WTC11 (cell line): ENCODE results near the gene LRP1. TPM values are rescaled to one million over a fixed set of nuclear protein-coding genes. Genes with fewer than 3 reads are reported as not detected.

ENCODE experiments used
- ATAC-seq: fragments of 200-7000 bp; cut with Tn5 transposase; 2 replicates; pipeline ENCODE4 v1.10.0; 2021; ENCODE audit warnings: mild to moderate bottlenecking, moderate library complexity
- CTCF ChIA-PET: fragments of 300-600 bp; sonication (Branson Sonifier 250); formaldehyde crosslinking; loops from one replicate; lab custom pipeline; 2021; ENCODE audit warnings: antibody characterized with exemption; lab: Charles Lee
- POLR2A ChIA-PET: fragments of 350-600 bp; sonication (Branson Sonifier 250); formaldehyde crosslinking; loops from one replicate; lab custom pipeline; 2021; ENCODE audit warnings: antibody characterized with exemption; lab: Charles Lee
- DNase-seq: peaks from one replicate; pipeline ENCODE4 v3.0.0; 2021; ENCODE audit warnings: low spot score
- H3K27ac Mint-ChIP-seq: 2 replicates; pipeline ENCODE4 v1.8.0; 2021; ENCODE audit warnings: mixed read lengths
- H3K27me3 Mint-ChIP-seq: 2 replicates; pipeline ENCODE4 v1.8.0; 2021; ENCODE audit warnings: low read depth, mild to moderate bottlenecking, moderate library complexity, mixed read lengths
- H3K36me3 Mint-ChIP-seq: 2 replicates; pipeline ENCODE4 v1.8.0; 2021; ENCODE audit warnings: mixed read lengths
- H3K4me1 Mint-ChIP-seq: 2 replicates; pipeline ENCODE4 v1.8.0; 2022; ENCODE audit warnings: mixed read lengths
- H3K4me3 Mint-ChIP-seq: 2 replicates; pipeline ENCODE4 v1.8.0; 2021; ENCODE audit warnings: mild to moderate bottlenecking, moderate library complexity, mixed read lengths
- H3K9me3 Mint-ChIP-seq: 2 replicates; pipeline ENCODE4 v1.8.0; 2021; ENCODE audit warnings: mixed read lengths
- CBFB ChIP-seq: sonication (generic); formaldehyde crosslinking; IDR thresholded peaks from 2 replicates; pipeline ENCODE4 v1.8.1; 2022; ENCODE audit warnings: mild to moderate bottlenecking, low read depth, missing genetic modification reagents
- ESRRA ChIP-seq: sonication (generic); formaldehyde crosslinking; IDR thresholded peaks from 2 replicates; pipeline ENCODE4 v1.8.1; 2022; ENCODE audit warnings: mild to moderate bottlenecking, missing genetic modification reagents, borderline replicate concordance
- FOXP1 ChIP-seq: sonication (generic); formaldehyde crosslinking; IDR thresholded peaks from 2 replicates; pipeline ENCODE4 v1.8.0; 2022; ENCODE audit warnings: missing genetic modification reagents, mild to moderate bottlenecking, moderate library complexity, borderline replicate concordance
- GTF2I ChIP-seq: fragments of 250-450 bp; sonication (Bioruptor Pico); conservative IDR thresholded peaks from 2 replicates; pipeline ENCODE4 v1.4.0; 2021; ENCODE audit warnings: mild to moderate bottlenecking
- IRF1 ChIP-seq: sonication (generic); formaldehyde crosslinking; IDR thresholded peaks from 2 replicates; pipeline ENCODE4 v1.8.0; 2023; ENCODE audit warnings: missing genetic modification reagents
- JAZF1 ChIP-seq: fragments of 250-450 bp; sonication (Bioruptor Pico); IDR thresholded peaks from 2 replicates; pipeline ENCODE4 v1.9.0; 2021; ENCODE audit warnings: moderate library complexity, mild to moderate bottlenecking, inconsistent platforms
- MLX ChIP-seq: sonication (generic); formaldehyde crosslinking; IDR thresholded peaks from 2 replicates; pipeline ENCODE4 v1.8.1; 2023; ENCODE audit warnings: mild to moderate bottlenecking, missing genetic modification reagents, moderate library complexity
- SMAD3 ChIP-seq: sonication (generic); formaldehyde crosslinking; IDR thresholded peaks from 2 replicates; pipeline ENCODE4 v1.8.0; 2022; ENCODE audit warnings: missing genetic modification reagents, mild to moderate bottlenecking, borderline replicate concordance
- SMAD4 ChIP-seq: sonication (generic); formaldehyde crosslinking; IDR thresholded peaks from 2 replicates; pipeline ENCODE4 v1.8.0; 2022; ENCODE audit warnings: mild to moderate bottlenecking, missing genetic modification reagents
- SOX15 ChIP-seq: fragments of 250-450 bp; sonication (Bioruptor Pico); IDR thresholded peaks from 2 replicates; pipeline ENCODE4 v1.9.0; 2021; ENCODE audit warnings: mild to moderate bottlenecking
- TEAD1 ChIP-seq: sonication (generic); formaldehyde crosslinking; IDR thresholded peaks from 2 replicates; pipeline ENCODE4 v1.8.0; 2022; ENCODE audit warnings: mild to moderate bottlenecking, missing genetic modification reagents
- USF1 ChIP-seq: sonication (generic); formaldehyde crosslinking; IDR thresholded peaks from 2 replicates; pipeline ENCODE4 v1.8.0; 2022; ENCODE audit warnings: mild to moderate bottlenecking, missing genetic modification reagents
- ZBTB21 ChIP-seq: sonication (generic); formaldehyde crosslinking; IDR thresholded peaks from 2 replicates; pipeline ENCODE4 v1.8.1; 2023; ENCODE audit warnings: mild to moderate bottlenecking, missing genetic modification reagents, borderline replicate concordance
- ZNF396 ChIP-seq: fragments of 250-450 bp; sonication (Bioruptor Pico); IDR thresholded peaks from 2 replicates; pipeline ENCODE4 v1.8.0; 2021; ENCODE audit warnings: mild to moderate bottlenecking, moderate library complexity, borderline replicate concordance
- total RNA-seq: library from RNA; stranded (reverse); gene quantifications from 3 replicates; pipeline ENCODE4 v1.2.3, GENCODE V29; 2021
- TF ChIP-seq, protein P1 (sequence below): sonication (generic); formaldehyde crosslinking; IDR thresholded peaks from 2 replicates; pipeline ENCODE4 v1.8.1; 2023; ENCODE audit warnings: mild to moderate bottlenecking, missing genetic modification reagents
- TF ChIP-seq, protein P2 (sequence below): sonication (generic); formaldehyde crosslinking; IDR thresholded peaks from 2 replicates; pipeline ENCODE4 v1.8.0; 2022; ENCODE audit warnings: missing genetic modification reagents
- TF ChIP-seq, protein P3 (sequence below): sonication (generic); formaldehyde crosslinking; IDR thresholded peaks from 2 replicates; pipeline ENCODE4 v1.8.1; 2023; ENCODE audit warnings: mild to moderate bottlenecking, missing genetic modification reagents
- TF ChIP-seq, protein P4 (sequence below): sonication (generic); formaldehyde crosslinking; IDR thresholded peaks from 2 replicates; pipeline ENCODE4 v1.8.0; 2022; ENCODE audit warnings: mild to moderate bottlenecking, missing genetic modification reagents
- TF ChIP-seq, protein P5 (sequence below): fragments of 250-450 bp; sonication (Bioruptor Pico); IDR thresholded peaks from 2 replicates; pipeline ENCODE4 v1.8.0; 2021; ENCODE audit warnings: mild to moderate bottlenecking

Gene LRP1
- total RNA-seq, 1 experiment from 2014 or later = 120 TPM

GRCh38 chr12:57166971-57167371 is 38.7 kb downstream of the LRP1 start:
- ChIA-PET POLR2A (no interaction called here), CTCF (interaction anchor here (1.3 to 1.8 kb wide), 2 partner anchors 9 to 37 kb away, joined by 5 to 6 read pairs; no protein-coding TSS in a partner anchor)
- H3K4me1 Mint-ChIP-seq = no peaks in the 10 kb centered on the region
- DNase-seq = no peak
- no peak overlapping the region for H3K4me3 Mint-ChIP-seq
- no peaks in the 10 kb centered on the region for H3K9me3 Mint-ChIP-seq
- TF ChIP-seq JAZF1 (CRISPR knock-in tag) (no peak), ESRRA (CRISPR knock-in tag) (no peak), IRF1 (no peak), FOXP1 (CRISPR knock-in tag) (no peak), CBFB (CRISPR knock-in tag) (no peak), ZBTB21 (no peak)
- TF ChIP-seq, protein P1, sequence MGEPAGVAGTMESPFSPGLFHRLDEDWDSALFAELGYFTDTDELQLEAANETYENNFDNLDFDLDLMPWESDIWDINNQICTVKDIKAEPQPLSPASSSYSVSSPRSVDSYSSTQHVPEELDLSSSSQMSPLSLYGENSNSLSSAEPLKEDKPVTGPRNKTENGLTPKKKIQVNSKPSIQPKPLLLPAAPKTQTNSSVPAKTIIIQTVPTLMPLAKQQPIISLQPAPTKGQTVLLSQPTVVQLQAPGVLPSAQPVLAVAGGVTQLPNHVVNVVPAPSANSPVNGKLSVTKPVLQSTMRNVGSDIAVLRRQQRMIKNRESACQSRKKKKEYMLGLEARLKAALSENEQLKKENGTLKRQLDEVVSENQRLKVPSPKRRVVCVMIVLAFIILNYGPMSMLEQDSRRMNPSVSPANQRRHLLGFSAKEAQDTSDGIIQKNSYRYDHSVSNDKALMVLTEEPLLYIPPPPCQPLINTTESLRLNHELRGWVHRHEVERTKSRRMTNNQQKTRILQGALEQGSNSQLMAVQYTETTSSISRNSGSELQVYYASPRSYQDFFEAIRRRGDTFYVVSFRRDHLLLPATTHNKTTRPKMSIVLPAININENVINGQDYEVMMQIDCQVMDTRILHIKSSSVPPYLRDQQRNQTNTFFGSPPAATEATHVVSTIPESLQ (CRISPR knock-in tag) = no peak
- TF ChIP-seq, protein P2, sequence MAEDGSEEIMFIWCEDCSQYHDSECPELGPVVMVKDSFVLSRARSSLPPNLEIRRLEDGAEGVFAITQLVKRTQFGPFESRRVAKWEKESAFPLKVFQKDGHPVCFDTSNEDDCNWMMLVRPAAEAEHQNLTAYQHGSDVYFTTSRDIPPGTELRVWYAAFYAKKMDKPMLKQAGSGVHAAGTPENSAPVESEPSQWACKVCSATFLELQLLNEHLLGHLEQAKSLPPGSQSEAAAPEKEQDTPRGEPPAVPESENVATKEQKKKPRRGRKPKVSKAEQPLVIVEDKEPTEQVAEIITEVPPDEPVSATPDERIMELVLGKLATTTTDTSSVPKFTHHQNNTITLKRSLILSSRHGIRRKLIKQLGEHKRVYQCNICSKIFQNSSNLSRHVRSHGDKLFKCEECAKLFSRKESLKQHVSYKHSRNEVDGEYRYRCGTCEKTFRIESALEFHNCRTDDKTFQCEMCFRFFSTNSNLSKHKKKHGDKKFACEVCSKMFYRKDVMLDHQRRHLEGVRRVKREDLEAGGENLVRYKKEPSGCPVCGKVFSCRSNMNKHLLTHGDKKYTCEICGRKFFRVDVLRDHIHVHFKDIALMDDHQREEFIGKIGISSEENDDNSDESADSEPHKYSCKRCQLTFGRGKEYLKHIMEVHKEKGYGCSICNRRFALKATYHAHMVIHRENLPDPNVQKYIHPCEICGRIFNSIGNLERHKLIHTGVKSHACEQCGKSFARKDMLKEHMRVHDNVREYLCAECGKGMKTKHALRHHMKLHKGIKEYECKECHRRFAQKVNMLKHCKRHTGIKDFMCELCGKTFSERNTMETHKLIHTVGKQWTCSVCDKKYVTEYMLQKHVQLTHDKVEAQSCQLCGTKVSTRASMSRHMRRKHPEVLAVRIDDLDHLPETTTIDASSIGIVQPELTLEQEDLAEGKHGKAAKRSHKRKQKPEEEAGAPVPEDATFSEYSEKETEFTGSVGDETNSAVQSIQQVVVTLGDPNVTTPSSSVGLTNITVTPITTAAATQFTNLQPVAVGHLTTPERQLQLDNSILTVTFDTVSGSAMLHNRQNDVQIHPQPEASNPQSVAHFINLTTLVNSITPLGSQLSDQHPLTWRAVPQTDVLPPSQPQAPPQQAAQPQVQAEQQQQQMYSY (CRISPR knock-in tag) = no peak
- no peak for ATAC-seq
- peaks cover 63% of the 10 kb centered on the region for H3K36me3 Mint-ChIP-seq
- H3K27me3 Mint-ChIP-seq = no peaks in the 10 kb centered on the region
- no peak overlapping the region for H3K27ac Mint-ChIP-seq

GRCh38 chr12:57168058-57168457 is 39.8 kb downstream of the LRP1 start:
- CTCF ChIA-PET = interaction anchor here (0.6 to 1.8 kb wide), 3 partner anchors 13 to 38 kb away, joined by 3 to 10 read pairs (median 5); no protein-coding TSS in a partner anchor
- peaks cover 61% of the 10 kb centered on the region for H3K36me3 Mint-ChIP-seq
- H3K27me3 Mint-ChIP-seq = no peaks in the 10 kb centered on the region
- H3K4me1 Mint-ChIP-seq = no peaks in the 10 kb centered on the region
- POLR2A ChIA-PET = interaction anchor here (0.8 kb wide), 1 partner anchor 19 kb away, joined by 3 read pairs; no protein-coding TSS in a partner anchor
- DNase-seq = no peak
- ATAC-seq = no peak
- no peak overlapping the region for H3K4me3 Mint-ChIP-seq
- TF ChIP-seq SOX15 = no peak
- no peak overlapping the region; the same call in 1 of the 2 replicates for H3K27ac Mint-ChIP-seq
- no peaks in the 10 kb centered on the region for H3K9me3 Mint-ChIP-seq

DNA sequence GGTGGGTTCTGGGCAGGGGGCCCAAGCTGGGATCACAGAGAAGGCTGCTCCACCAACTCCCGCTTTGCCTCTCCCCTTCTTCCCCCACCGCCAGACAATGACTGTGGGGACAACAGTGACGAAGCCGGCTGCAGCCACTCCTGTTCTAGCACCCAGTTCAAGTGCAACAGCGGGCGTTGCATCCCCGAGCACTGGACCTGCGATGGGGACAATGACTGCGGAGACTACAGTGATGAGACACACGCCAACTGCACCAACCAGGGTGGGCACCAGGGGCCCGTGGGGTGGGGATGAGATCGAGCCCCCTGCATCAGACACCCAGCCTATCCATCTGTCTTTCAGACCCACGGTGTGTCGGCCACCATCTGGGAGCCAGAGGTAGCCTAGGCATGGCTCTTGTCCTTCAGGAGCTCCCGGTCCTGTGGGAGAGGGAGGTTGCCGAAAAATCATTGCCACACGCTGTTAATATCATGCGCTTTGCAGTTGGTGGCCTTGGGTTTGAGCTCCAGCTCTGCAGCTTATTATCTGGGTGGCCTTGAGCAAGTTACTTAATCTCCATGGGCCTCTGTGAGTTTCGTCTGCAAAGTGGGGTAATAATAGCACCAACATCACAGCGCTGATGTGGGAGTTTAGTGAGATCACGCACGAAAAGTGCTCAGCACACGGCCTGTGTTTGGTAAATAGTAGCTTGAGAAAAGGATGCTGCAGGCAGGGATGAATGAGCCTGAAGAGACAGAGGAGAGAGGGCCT is 40.9 kb downstream of the LRP1 start:
- H3K4me1 Mint-ChIP-seq = no peaks in the 10 kb centered on the region
- DNase-seq (no peak), ATAC-seq (no peak)
- H3K9me3 Mint-ChIP-seq = no peaks in the 10 kb centered on the region
- H3K27me3 Mint-ChIP-seq = no peaks in the 10 kb centered on the region
- H3K36me3 Mint-ChIP-seq = peaks cover 58% of the 10 kb centered on the region
- ChIA-PET CTCF (interaction anchor here (0.6 to 2.1 kb wide), 5 partner anchors 12 to 74 kb away, joined by 3 to 10 read pairs (median 3); partner anchors contain the start of gene LRP1), POLR2A (interaction anchor here (0.8 kb wide), 1 partner anchor 18 kb away, joined by 3 read pairs; no protein-coding TSS in a partner anchor)
- H3K4me3 Mint-ChIP-seq = no peak overlapping the region
- H3K27ac Mint-ChIP-seq = no peak overlapping the region
- TF ChIP-seq GTF2I (CRISPR knock-in tag) = no peak
- no peak for TF ChIP-seq ZNF396 (CRISPR knock-in tag)
- TF ChIP-seq, protein P3, sequence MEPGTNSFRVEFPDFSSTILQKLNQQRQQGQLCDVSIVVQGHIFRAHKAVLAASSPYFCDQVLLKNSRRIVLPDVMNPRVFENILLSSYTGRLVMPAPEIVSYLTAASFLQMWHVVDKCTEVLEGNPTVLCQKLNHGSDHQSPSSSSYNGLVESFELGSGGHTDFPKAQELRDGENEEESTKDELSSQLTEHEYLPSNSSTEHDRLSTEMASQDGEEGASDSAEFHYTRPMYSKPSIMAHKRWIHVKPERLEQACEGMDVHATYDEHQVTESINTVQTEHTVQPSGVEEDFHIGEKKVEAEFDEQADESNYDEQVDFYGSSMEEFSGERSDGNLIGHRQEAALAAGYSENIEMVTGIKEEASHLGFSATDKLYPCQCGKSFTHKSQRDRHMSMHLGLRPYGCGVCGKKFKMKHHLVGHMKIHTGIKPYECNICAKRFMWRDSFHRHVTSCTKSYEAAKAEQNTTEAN (CRISPR knock-in tag) = no peak
- TF ChIP-seq USF1 (CRISPR knock-in tag) = no peak
- TF ChIP-seq TEAD1 (CRISPR knock-in tag) = no peak
- TF ChIP-seq, protein P4, sequence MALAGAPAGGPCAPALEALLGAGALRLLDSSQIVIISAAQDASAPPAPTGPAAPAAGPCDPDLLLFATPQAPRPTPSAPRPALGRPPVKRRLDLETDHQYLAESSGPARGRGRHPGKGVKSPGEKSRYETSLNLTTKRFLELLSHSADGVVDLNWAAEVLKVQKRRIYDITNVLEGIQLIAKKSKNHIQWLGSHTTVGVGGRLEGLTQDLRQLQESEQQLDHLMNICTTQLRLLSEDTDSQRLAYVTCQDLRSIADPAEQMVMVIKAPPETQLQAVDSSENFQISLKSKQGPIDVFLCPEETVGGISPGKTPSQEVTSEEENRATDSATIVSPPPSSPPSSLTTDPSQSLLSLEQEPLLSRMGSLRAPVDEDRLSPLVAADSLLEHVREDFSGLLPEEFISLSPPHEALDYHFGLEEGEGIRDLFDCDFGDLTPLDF (CRISPR knock-in tag) = no peak
- TF ChIP-seq SMAD4 = no peak
- no peak for TF ChIP-seq ESRRA (CRISPR knock-in tag)
- TF ChIP-seq MLX (CRISPR knock-in tag) = no peak
- TF ChIP-seq, protein P5, sequence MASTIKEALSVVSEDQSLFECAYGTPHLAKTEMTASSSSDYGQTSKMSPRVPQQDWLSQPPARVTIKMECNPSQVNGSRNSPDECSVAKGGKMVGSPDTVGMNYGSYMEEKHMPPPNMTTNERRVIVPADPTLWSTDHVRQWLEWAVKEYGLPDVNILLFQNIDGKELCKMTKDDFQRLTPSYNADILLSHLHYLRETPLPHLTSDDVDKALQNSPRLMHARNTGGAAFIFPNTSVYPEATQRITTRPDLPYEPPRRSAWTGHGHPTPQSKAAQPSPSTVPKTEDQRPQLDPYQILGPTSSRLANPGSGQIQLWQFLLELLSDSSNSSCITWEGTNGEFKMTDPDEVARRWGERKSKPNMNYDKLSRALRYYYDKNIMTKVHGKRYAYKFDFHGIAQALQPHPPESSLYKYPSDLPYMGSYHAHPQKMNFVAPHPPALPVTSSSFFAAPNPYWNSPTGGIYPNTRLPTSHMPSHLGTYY (CRISPR knock-in tag) = no peak
- no peak for TF ChIP-seq SMAD3 (CRISPR knock-in tag)
